Activated CD4-positive, alpha-beta T cell treated with anti-CD3 and anti-CD28 coated beads for 36 hours (primary cell): ENCODE results near the gene TDRD7. TPM values are rescaled to one million over a fixed set of nuclear protein-coding genes. Genes with fewer than 3 reads are reported as not detected.
A peak's percentile ranks its signal among the peaks of the same experiment; 100 is the strongest.

ENCODE experiments used
- ATAC-seq: fragments of 200-7000 bp; cut with Tn5 transposase; one replicate; pipeline ENCODE4 v1.10.0; 2021; ENCODE audit warnings: mild to moderate bottlenecking, moderate library complexity
- CTCF ChIA-PET: fragments of 350-600 bp; sonication (Branson Sonifier 250); formaldehyde crosslinking; loops from one replicate; lab custom pipeline; 2021; ENCODE audit warnings: antibody characterized with exemption; lab: Charles Lee
- POLR2A ChIA-PET: fragments of 350-600 bp; sonication (Branson Sonifier 250); formaldehyde crosslinking; loops from one replicate; lab custom pipeline; 2021; ENCODE audit warnings: antibody characterized with exemption, inconsistent platforms; lab: Charles Lee
- DNase-seq: peaks from one replicate; pipeline ENCODE4 v3.0.0-alpha.2; 2020
- H3K27ac Mint-ChIP-seq: one replicate; pipeline ENCODE4 v1.8.0; 2021; ENCODE audit warnings: mixed read lengths
- H3K27me3 Mint-ChIP-seq: one replicate; pipeline ENCODE4 v1.8.0; 2021; ENCODE audit warnings: mixed read lengths
- H3K36me3 Mint-ChIP-seq: one replicate; pipeline ENCODE4 v1.8.0; 2021; ENCODE audit warnings: low read depth, mixed read lengths
- H3K4me1 Mint-ChIP-seq: one replicate; pipeline ENCODE4 v1.8.0; 2021; ENCODE audit warnings: mixed read lengths
- H3K4me3 Mint-ChIP-seq: one replicate; pipeline ENCODE4 v1.8.0; 2021; ENCODE audit warnings: mild to moderate bottlenecking, moderate library complexity, mixed read lengths
- H3K9me3 Mint-ChIP-seq: one replicate; pipeline ENCODE4 v1.8.0; 2021; ENCODE audit warnings: low read depth, mixed read lengths
- intact Hi-C, 2 experiments: fragments of 100-400 bp; cut with DNase I in 1 of 2; cut with micrococcal nuclease in 1 of 2; formaldehyde crosslinking; loops; one replicate each; pipeline versions ENCODE4 v1.14.2 to v1.15.1; 2022 to 2024; cut with DNase I, micrococcal nuclease
- total RNA-seq, 2 experiments: library from RNA; stranded (reverse); gene quantifications; one replicate each; pipeline ENCODE4 v1.2.3, GENCODE V29; 2021

The TDRD7 gene
- total RNA-seq, 2 experiments from 2014 or later: 9.3 TPM

- H3K27me3 Mint-ChIP-seq: no peaks in the 10 kb centered on the region
- intact Hi-C loops: loop anchor here in 1 of 2 experiments (5.0 kb wide), 1 partner anchor 50 kb away; no protein-coding TSS in a partner anchor
- CTCF ChIA-PET: no interaction called here
- no peak overlapping the region for H3K4me3 Mint-ChIP-seq
- peaks cover 2% of the 10 kb centered on the region for H3K4me1 Mint-ChIP-seq
- peaks cover 3% of the 10 kb centered on the region for H3K9me3 Mint-ChIP-seq
- ATAC-seq (no peak), DNase-seq (no peak)
- H3K27ac Mint-ChIP-seq: no peak overlapping the region
- POLR2A ChIA-PET: no interaction called here
- H3K36me3 Mint-ChIP-seq: peaks cover 14% of the 10 kb centered on the region
Measured at GRCh38 chr9:97372580-97372979, 39.3 kb upstream of the TDRD7 start.

- Mint-ChIP-seq H3K9me3 (peaks cover 3% of the 10 kb centered on the region), H3K27me3 (no peaks in the 10 kb centered on the region), H3K4me3 (no peak overlapping the region), H3K4me1 (peaks cover 2% of the 10 kb centered on the region), H3K27ac (no peak overlapping the region), H3K36me3 (peaks cover 14% of the 10 kb centered on the region)
- intact Hi-C loops: loop anchor here in 1 of 2 experiments (5.0 kb wide), 1 partner anchor 49 kb away; no protein-coding TSS in a partner anchor
- ATAC-seq (no peak), DNase-seq (no peak)
- ChIA-PET POLR2A (no interaction called here), CTCF (no interaction called here)
Measured at GRCh38 chr9:97373331-97373730, 38.6 kb upstream of the TDRD7 start.

GRCh38 chr9:97374811-97375210, 37.1 kb upstream of the TDRD7 start:
- H3K9me3 Mint-ChIP-seq: no peaks in the 10 kb centered on the region
- ATAC-seq: no peak
- CTCF ChIA-PET: interaction anchor here (0.6 to 2.2 kb wide), 2 partner anchors 11 to 225 kb away, joined by 3 to 18 read pairs; no protein-coding TSS in a partner anchor
- no peak overlapping the region for H3K27ac Mint-ChIP-seq
- H3K36me3 Mint-ChIP-seq: peaks cover 9% of the 10 kb centered on the region
- no peaks in the 10 kb centered on the region for H3K27me3 Mint-ChIP-seq
- peaks cover 2% of the 10 kb centered on the region for H3K4me1 Mint-ChIP-seq
- POLR2A ChIA-PET: interaction anchor here (0.5 kb wide), 1 partner anchor 75 kb away, joined by 5 read pairs; no protein-coding TSS in a partner anchor
- no peak for DNase-seq
- intact Hi-C loops: loop anchor here in 1 of 2 experiments (5.0 kb wide), 1 partner anchor 47 kb away; no protein-coding TSS in a partner anchor
- no peak overlapping the region for H3K4me3 Mint-ChIP-seq

- ChIA-PET CTCF (interaction anchor here (0.6 to 2.2 kb wide), 3 partner anchors 9 to 30 kb away, joined by 4 to 18 read pairs (median 5); no protein-coding TSS in a partner anchor), POLR2A (no interaction called here)
- Mint-ChIP-seq H3K4me3 (no peak overlapping the region), H3K9me3 (no peaks in the 10 kb centered on the region), H3K36me3 (no peaks in the 10 kb centered on the region), H3K27ac (no peak overlapping the region), H3K27me3 (no peaks in the 10 kb centered on the region), H3K4me1 (peaks cover 2% of the 10 kb centered on the region)
- intact Hi-C loops: no loop called here
- ATAC-seq: no peak
- no peak for DNase-seq
Measured at GRCh38 chr9:97376902-97377301, 35.0 kb upstream of the TDRD7 start.

GRCh38 chr9:97382099-97382718, 29.7 kb upstream of the TDRD7 start:
- Mint-ChIP-seq H3K36me3 (no peaks in the 10 kb centered on the region), H3K27me3 (peaks cover 6% of the 10 kb centered on the region), H3K27ac (no peak overlapping the region), H3K9me3 (no peaks in the 10 kb centered on the region), H3K4me1 (peaks cover 5% of the 10 kb centered on the region), H3K4me3 (no peak overlapping the region)
- POLR2A ChIA-PET: no interaction called here
- DNase-seq (no peak), ATAC-seq (no peak)
- intact Hi-C loops: no loop called here
- CTCF ChIA-PET: interaction anchor here (0.7 kb wide), 2 partner anchors 15 to 64 kb away, joined by 3 read pairs; no protein-coding TSS in a partner anchor

- DNase-seq (no peak), ATAC-seq (no peak)
- Mint-ChIP-seq H3K27me3 (peaks cover 16% of the 10 kb centered on the region), H3K4me3 (no peak overlapping the region), H3K36me3 (no peaks in the 10 kb centered on the region), H3K4me1 (peaks cover 14% of the 10 kb centered on the region), H3K27ac (no peak overlapping the region), H3K9me3 (no peaks in the 10 kb centered on the region)
- intact Hi-C loops: loop anchor here (5.0 kb wide), 2 partner anchors 233 to 527 kb away; no protein-coding TSS in a partner anchor
- ChIA-PET POLR2A (no interaction called here), CTCF (interaction anchor here (0.6 to 3.5 kb wide), 7 partner anchors 9 to 522 kb away, joined by 3 to 19 read pairs (median 7); no protein-coding TSS in a partner anchor)
Measured at GRCh38 chr9:97384406-97385262, 27.3 kb upstream of the TDRD7 start.

GRCh38 chr9:97385626-97386264, 26.2 kb upstream of the TDRD7 start:
- ATAC-seq (no peak), DNase-seq (no peak)
- Mint-ChIP-seq H3K4me1 (peaks cover 14% of the 10 kb centered on the region), H3K27me3 (peaks cover 16% of the 10 kb centered on the region), H3K4me3 (no peak overlapping the region), H3K27ac (no peak overlapping the region), H3K9me3 (no peaks in the 10 kb centered on the region), H3K36me3 (no peaks in the 10 kb centered on the region)
- ChIA-PET POLR2A (no interaction called here), CTCF (interaction anchor here (0.5 to 3.5 kb wide), 9 partner anchors 10 to 529 kb away, joined by 3 to 19 read pairs (median 8); no protein-coding TSS in a partner anchor)
- intact Hi-C loops: loop anchor here (5.0 kb wide), 2 partner anchors 232 to 528 kb away; no protein-coding TSS in a partner anchor

GRCh38 chr9:97386265-97386633, 25.6 kb upstream of the TDRD7 start:
- H3K4me3 Mint-ChIP-seq: no peak overlapping the region
- ATAC-seq (no peak), DNase-seq (no peak)
- no peaks in the 10 kb centered on the region for H3K36me3 Mint-ChIP-seq
- no peaks in the 10 kb centered on the region for H3K9me3 Mint-ChIP-seq
- H3K27ac Mint-ChIP-seq: no peak overlapping the region
- CTCF ChIA-PET: interaction anchor here (0.5 to 3.5 kb wide), 10 partner anchors 10 to 529 kb away, joined by 3 to 19 read pairs (median 8); no protein-coding TSS in a partner anchor
- peaks cover 16% of the 10 kb centered on the region for H3K27me3 Mint-ChIP-seq
- POLR2A ChIA-PET: no interaction called here
- peaks cover 14% of the 10 kb centered on the region for H3K4me1 Mint-ChIP-seq
- intact Hi-C loops: loop anchor here (5.0 kb wide), 2 partner anchors 231 to 529 kb away; no protein-coding TSS in a partner anchor

GRCh38 chr9:97386733-97387503, 25.0 kb upstream of the TDRD7 start:
- Mint-ChIP-seq H3K36me3 (no peaks in the 10 kb centered on the region), H3K27ac (no peak overlapping the region), H3K4me1 (peaks cover 14% of the 10 kb centered on the region), H3K4me3 (no peak overlapping the region), H3K9me3 (no peaks in the 10 kb centered on the region), H3K27me3 (peaks cover 16% of the 10 kb centered on the region)
- intact Hi-C loops: loop anchor here (1.0 to 5.0 kb wide), 7 partner anchors 10 to 530 kb away; no protein-coding TSS in a partner anchor
- DNase-seq (peak; percentile 86), ATAC-seq (peak; percentile 55)
- POLR2A ChIA-PET: no interaction called here
- CTCF ChIA-PET: interaction anchor here (0.7 to 3.5 kb wide), 24 partner anchors 9 to 530 kb away, joined by 3 to 19 read pairs (median 6); no protein-coding TSS in a partner anchor

- ChIA-PET POLR2A (no interaction called here), CTCF (interaction anchor here (0.7 to 3.5 kb wide), 19 partner anchors 8 to 262 kb away, joined by 3 to 19 read pairs (median 4); no protein-coding TSS in a partner anchor)
- Mint-ChIP-seq H3K4me3 (no peak overlapping the region), H3K27me3 (peaks cover 18% of the 10 kb centered on the region), H3K9me3 (no peaks in the 10 kb centered on the region), H3K36me3 (no peaks in the 10 kb centered on the region), H3K4me1 (peaks cover 14% of the 10 kb centered on the region), H3K27ac (no peak overlapping the region)
- ATAC-seq (no peak), DNase-seq (no peak)
- intact Hi-C loops: loop anchor here (1.0 to 5.0 kb wide), 7 partner anchors 10 to 530 kb away; no protein-coding TSS in a partner anchor
Measured at GRCh38 chr9:97387504-97387886, 24.4 kb upstream of the TDRD7 start.
